HepG2 (cell line): ENCODE measurements around the gene PRDM15.

ENCODE experiments used
- CTCF ChIP-seq: sonication (generic); formaldehyde crosslinking; IDR thresholded peaks from 2 replicates; pipeline ENCODE4 v1.5.0; 2020; ENCODE audit warnings: mild to moderate bottlenecking, missing genetic modification reagents, moderate library complexity
- POLR2A ChIP-seq, 2 experiments: IDR thresholded peaks; 2 replicates each; pipeline ENCODE4 v1.6.1; 2011; ENCODE audit warnings: low read depth in 2 of 2, low read length in 2 of 2, mild to moderate bottlenecking in 1 of 2, moderate library complexity in 1 of 2; ENCODE audit not compliant: insufficient read depth in 1 of 2
- SIN3B ChIP-seq: fragments of 150-350 bp; IDR thresholded peaks from 2 replicates; pipeline ENCODE4 v1.6.1; 2014; ENCODE audit warnings: low read length

- TF ChIP-seq POLR2A (IDR thresholded peaks at IDR 0.05; ENCODE audit: insufficient read depth in 1 of 2, low read depth in 2 of 2, low read length in 2 of 2) (no peak), CTCF (CRISPR knock-in tag) (no peak), SIN3B (no peak)
Measured at GRCh38 chr21:41812679-41813078, 66.5 kb downstream of the PRDM15 start.
